IMR-90 (cell line): ENCODE results near the gene MYO1D. TPM values are rescaled to one million over a fixed set of nuclear protein-coding genes. Genes with fewer than 3 reads are reported as not detected.

Experiments used
- ATAC-seq: fragments of 200-7000 bp; cut with Tn5 transposase; 2 replicates; pipeline ENCODE4 v1.9.1; 2020; ENCODE audit warnings: low read depth, mild to moderate bottlenecking, moderate library complexity
- BruUV-seq: library from RNA; stranded (reverse); fragments of 400-500 nt; replicated peaks from 2 replicates; lab custom pipeline; 2021; lab: Mats Ljungman, UMichigan
- CTCF ChIA-PET: fragments of 300-600 bp; formaldehyde crosslinking; extraction: SDS; loops from one replicate; lab custom pipeline; 2021; ENCODE audit warnings: antibody characterized with exemption; lab: Yijun Ruan, JAX
- POLR2A ChIA-PET: fragments of 300-600 bp; sonication (Branson Sonifier 250); formaldehyde crosslinking; loops from one replicate; lab custom pipeline; 2022; ENCODE audit warnings: antibody characterized with exemption; ENCODE audit not compliant: unreplicated experiment; lab: Charles Lee
- DNase-seq: peaks from one replicate; pipeline ENCODE4 v3.0.0; 2013
- H2AFZ ChIP-seq: replicated peaks from 2 replicates; pipeline ENCODE3; 2013; ENCODE audit warnings: low read length, mild to moderate bottlenecking; ENCODE audit not compliant: poor library complexity
- H2AK5ac ChIP-seq: 2 replicates; pipeline ENCODE4 v1.6.1; 2013; ENCODE audit warnings: low read depth, low read length, inconsistent platforms
- H2AK9ac ChIP-seq: replicated peaks from 2 replicates; pipeline ENCODE3; 2013; ENCODE audit warnings: mild to moderate bottlenecking, low read depth, low read length, moderate library complexity; ENCODE audit not compliant: poor library complexity
- H2BK120ac ChIP-seq: 2 replicates; pipeline ENCODE4 v1.6.1; 2013; ENCODE audit warnings: low read depth, low read length, inconsistent platforms
- H2BK15ac ChIP-seq: 3 replicates; pipeline ENCODE4 v1.6.1; 2013; ENCODE audit warnings: low read depth, low read length, inconsistent platforms
- H2BK20ac ChIP-seq: 2 replicates; pipeline ENCODE4 v1.6.1; 2013; ENCODE audit warnings: low read depth, mild to moderate bottlenecking, inconsistent platforms, low read length, moderate library complexity
- H2BK5ac ChIP-seq: 2 replicates; pipeline ENCODE4 v1.6.1; 2013; ENCODE audit warnings: mild to moderate bottlenecking, low read depth, low read length, inconsistent platforms; ENCODE audit not compliant: poor library complexity, severe bottlenecking
- H3K14ac ChIP-seq: replicated peaks from 2 replicates; pipeline ENCODE4 v1.6.1; 2013; ENCODE audit warnings: low read depth, low read length, inconsistent platforms
- H3K18ac ChIP-seq: 2 replicates; pipeline ENCODE4 v1.6.1; 2013; ENCODE audit warnings: low read depth, low read length, control low read depth
- H3K23ac ChIP-seq: 2 replicates; pipeline ENCODE4 v1.6.1; 2013; ENCODE audit warnings: low read depth, low read length, inconsistent platforms
- H3K27ac ChIP-seq: 2 replicates; pipeline ENCODE4 v1.5.1; 2013; ENCODE audit warnings: mild to moderate bottlenecking, control low read depth, low read length; ENCODE audit not compliant: insufficient read depth
- H3K27me3 ChIP-seq: 2 replicates; pipeline ENCODE4 v1.6.1; 2013; ENCODE audit warnings: low read length; ENCODE audit not compliant: control insufficient read depth, insufficient read depth
- H3K36me3 ChIP-seq: 2 replicates; pipeline ENCODE4 v1.6.1; 2013; ENCODE audit warnings: low read length, mixed read lengths; ENCODE audit not compliant: control insufficient read depth, insufficient read depth
- H3K4ac ChIP-seq: 2 replicates; pipeline ENCODE4 v1.6.1; 2013; ENCODE audit warnings: low read depth, low read length, inconsistent platforms
- H3K4me1 ChIP-seq: 2 replicates; pipeline ENCODE4 v1.6.1; 2013; ENCODE audit warnings: low read length, mixed read lengths; ENCODE audit not compliant: control insufficient read depth, insufficient read depth
- H3K4me2 ChIP-seq: 2 replicates; pipeline ENCODE4 v1.6.1; 2013; ENCODE audit warnings: low read depth, mild to moderate bottlenecking, control low read depth, low read length, moderate library complexity
- H3K4me3 ChIP-seq: 2 replicates; pipeline ENCODE4 v1.5.1; 2013; ENCODE audit warnings: low read depth, mild to moderate bottlenecking, control low read depth, low read length, moderate library complexity; ENCODE audit not compliant: insufficient read depth
- H3K56ac ChIP-seq: 2 replicates; pipeline ENCODE4 v1.6.1; 2013; ENCODE audit warnings: low read length, inconsistent platforms; ENCODE audit not compliant: insufficient read depth; ENCODE audit errors: extremely low read depth
- H3K79me1 ChIP-seq, 2 experiments: 2 replicates each; pipeline ENCODE4 v1.6.1; 2013; ENCODE audit warnings: low read length in 2 of 2, inconsistent platforms in 1 of 2, low read depth in 1 of 2
- H3K9ac ChIP-seq: 2 replicates; pipeline ENCODE4 v1.6.1; 2013; ENCODE audit warnings: low read depth, low read length, control low read depth
- H3K9me1 ChIP-seq: 2 replicates; pipeline ENCODE4 v1.6.1; 2013; ENCODE audit warnings: low read length, inconsistent platforms; ENCODE audit not compliant: insufficient read depth
- H3K9me3 ChIP-seq: 2 replicates; pipeline ENCODE4 v1.6.1; 2013; ENCODE audit warnings: low read length; ENCODE audit not compliant: control insufficient read depth, insufficient read depth
- H4K20me1 ChIP-seq: 2 replicates; pipeline ENCODE4 v1.6.1; 2013; ENCODE audit warnings: low read length, inconsistent platforms; ENCODE audit not compliant: insufficient read depth
- H4K5ac ChIP-seq: 2 replicates; pipeline ENCODE4 v1.6.1; 2013; ENCODE audit warnings: mild to moderate bottlenecking, low read depth, low read length, control low read depth
- H4K8ac ChIP-seq, 2 experiments: 2 replicates each; pipeline ENCODE4 v1.6.1; 2013; ENCODE audit warnings: low read depth in 2 of 2, low read length in 2 of 2, control low read depth in 1 of 2, inconsistent platforms in 1 of 2
- H4K91ac ChIP-seq: 2 replicates; pipeline ENCODE4 v1.6.1; 2013; ENCODE audit warnings: low read depth, low read length, inconsistent platforms; ENCODE audit not compliant: insufficient read depth
- BHLHE40 ChIP-seq: fragments of 150-350 bp; IDR thresholded peaks from 2 replicates; pipeline ENCODE4 v1.6.1; 2016; ENCODE audit warnings: mild to moderate bottlenecking, low read depth, low read length
- CEBPB ChIP-seq: IDR thresholded peaks from 2 replicates; pipeline ENCODE4 v1.6.1; 2012; ENCODE audit warnings: low read depth, low read length, improper control_type of control experiment
- CHD1 ChIP-seq: IDR thresholded peaks from 2 replicates; pipeline ENCODE4 v1.6.1; 2012; ENCODE audit warnings: low read depth, low read length, improper control_type of control experiment
- CTCF ChIP-seq: conservative IDR thresholded peaks from 2 replicates; pipeline ENCODE4 v1.5.1; 2012; ENCODE audit warnings: mild to moderate bottlenecking, low read depth, low read length, improper control_type of control experiment
- ELK1 ChIP-seq: fragments of 150-350 bp; IDR thresholded peaks from 2 replicates; pipeline ENCODE4 v1.6.1; 2016; ENCODE audit warnings: low read depth, mild to moderate bottlenecking, low read length, moderate library complexity, borderline replicate concordance
- FOS ChIP-seq: fragments of 150-350 bp; IDR thresholded peaks from 2 replicates; pipeline ENCODE4 v1.6.1; 2016; ENCODE audit warnings: low read depth, low read length
- MAFK ChIP-seq: IDR thresholded peaks from 2 replicates; pipeline ENCODE4 v1.6.1; 2012; ENCODE audit warnings: low read depth, low read length, improper control_type of control experiment
- MAZ ChIP-seq: IDR thresholded peaks from 2 replicates; pipeline ENCODE4 v1.6.1; 2012; ENCODE audit warnings: low read depth, mild to moderate bottlenecking, low read length, improper control_type of control experiment, moderate library complexity, borderline replicate concordance
- MXI1 ChIP-seq: IDR thresholded peaks from 2 replicates; pipeline ENCODE4 v1.6.1; 2012; ENCODE audit warnings: low read depth, mild to moderate bottlenecking, low read length, moderate library complexity, borderline replicate concordance
- NFE2L2 ChIP-seq: fragments of 150-350 bp; IDR thresholded peaks from 2 replicates; pipeline ENCODE4 v1.6.1; 2016; ENCODE audit warnings: low read depth, mild to moderate bottlenecking, low read length
- POLR2A ChIP-seq: IDR thresholded peaks from 2 replicates; pipeline ENCODE4 v1.6.1; 2012; ENCODE audit warnings: mild to moderate bottlenecking, low read depth, low read length
- RAD21 ChIP-seq: IDR thresholded peaks from 2 replicates; pipeline ENCODE4 v1.6.1; 2012; ENCODE audit warnings: low read length, improper control_type of control experiment
- RCOR1 ChIP-seq: IDR thresholded peaks from 2 replicates; pipeline ENCODE4 v1.6.1; 2012; ENCODE audit warnings: mild to moderate bottlenecking, low read length, improper control_type of control experiment; ENCODE audit not compliant: insufficient replicate concordance
- RFX5 ChIP-seq: IDR thresholded peaks from 2 replicates; pipeline ENCODE4 v1.8.0; 2012; ENCODE audit warnings: low read depth, mild to moderate bottlenecking, low read length, moderate library complexity
- SMC3 ChIP-seq: fragments of 150-350 bp; IDR thresholded peaks from 2 replicates; pipeline ENCODE4 v1.6.1; 2016; ENCODE audit warnings: low read depth, mild to moderate bottlenecking, antibody characterized with exemption, low read length, moderate library complexity
- USF2 ChIP-seq: fragments of 150-350 bp; IDR thresholded peaks from 2 replicates; pipeline ENCODE4 v1.6.1; 2017; ENCODE audit warnings: mild to moderate bottlenecking, antibody characterized with exemption, low read length, low read depth
- WGBS, 2 experiments: methylation state at CpG; one replicate each; pipeline versions ENCODE4 v1.1.5 to v1.1.7; 2013; ENCODE audit warnings: missing lambda C conversion rate in 2 of 2; ENCODE audit not compliant: insufficient read length in 1 of 2; ENCODE audit errors: extremely low coverage in 2 of 2; 5-methylcytosine and 5-hydroxymethylcytosine counted together
- dilution Hi-C: fragments of 300-500 bp; cut with HindIII; formaldehyde crosslinking; loops from one replicate; pipeline ENCODE4 v1.14.3; 2018; ENCODE audit warnings: low sequenced_read_pairs; ENCODE audit not compliant: unreplicated experiment
- in situ Hi-C: fragments of 300-500 bp; cut with MboI; formaldehyde crosslinking; loops from 3 replicates; pipeline ENCODE4 v1.14.3; 2019; ENCODE audit warnings: low sequenced_read_pairs, inconsistent platforms, mixed read lengths
- intact Hi-C: fragments of 100-400 bp; cut with micrococcal nuclease; formaldehyde crosslinking; loops from 2 replicates; pipeline ENCODE4 v1.10.0; 2022
- polyA plus RNA-seq, 3 experiments: library from polyadenylated mRNA; depleted of rRNA; stranded (reverse); fragments of >200 nt; gene quantifications; 2 replicates each; pipeline ENCODE4 v1.2.3, GENCODE V29; 2012; ENCODE audit warnings: low replicate concordance in 1 of 3
- total RNA-seq: library from RNA; depleted of rRNA; stranded (reverse); fragments of >200 nt; gene quantifications from 2 replicates; pipeline ENCODE4 v1.2.3, GENCODE V29; 2012

The MYO1D gene
- total and polyA plus RNA-seq, 2 of the 4 experiments (the other 2 are of a cell fraction) = 0.63 to 0.90 TPM

GRCh38 chr17:32814836-32815235 is 62.1 kb downstream of the MYO1D start:
- TF ChIP-seq BHLHE40 (no peak), ELK1 (no peak), CHD1 (no peak), MAZ (no peak), SMC3 (no peak), RAD21 (no peak), FOS (no peak), POLR2A (no peak), NFE2L2 (no peak), MXI1 (no peak), CEBPB (no peak), RCOR1 (no peak), CTCF (no peak), USF2 (no peak), RFX5 (no peak), MAFK (no peak)
- Histone ChIP-seq H3K4me1 (no peaks in the 10 kb centered on the region), H2AFZ (no peak overlapping the region), H2BK15ac (no peak overlapping the region), H3K36me3 (no peaks in the 10 kb centered on the region), H3K18ac (no peak overlapping the region), H3K79me1 (no peaks in the 10 kb centered on the region), H3K9ac (no peak overlapping the region), H3K9me3 (no peaks in the 10 kb centered on the region), H2AK9ac (no peak overlapping the region), H3K56ac (no peak overlapping the region), H2AK5ac (no peak overlapping the region), H3K4ac (no peak overlapping the region), H4K8ac (no peak overlapping the region), H3K14ac (no peak overlapping the region), H3K23ac (no peak overlapping the region), H2BK120ac (no peak overlapping the region), H4K5ac (no peak overlapping the region), H2BK5ac (no peak overlapping the region), H3K4me3 (no peak overlapping the region), H3K27me3 (no peaks in the 10 kb centered on the region), H3K4me2 (no peak overlapping the region), H3K9me1 (no peaks in the 10 kb centered on the region), H4K91ac (no peak overlapping the region), H2BK20ac (no peak overlapping the region), H4K20me1 (no peaks in the 10 kb centered on the region), H3K27ac (no peak overlapping the region)
- in situ Hi-C loops = no loop called here
- ChIA-PET CTCF (no interaction called here), POLR2A (no interaction called here)
- no CpG with 5 or more reads among the region's 7 CpGs for WGBS, 2 experiments
- DNase-seq = no peak
- dilution Hi-C loops = no loop called here
- ATAC-seq = no peak
- intact Hi-C loops = no loop called here
- no TSS peak for BruUV-seq
